ENCODE measurements around the gene MORF4L1. TPM values are rescaled to one million over a fixed set of nuclear protein-coding genes. Genes with fewer than 3 reads are reported as not detected.
"Not testable (repeated sequence)": the region's sequence is repeated elsewhere in the genome, so short reads cannot be mapped to it uniquely, and the experiment has no call there.

Gene MORF4L1
- total RNA-seq, 4 donors from 2014 or later, result 118 to 178 (median 141) TPM

DNA sequence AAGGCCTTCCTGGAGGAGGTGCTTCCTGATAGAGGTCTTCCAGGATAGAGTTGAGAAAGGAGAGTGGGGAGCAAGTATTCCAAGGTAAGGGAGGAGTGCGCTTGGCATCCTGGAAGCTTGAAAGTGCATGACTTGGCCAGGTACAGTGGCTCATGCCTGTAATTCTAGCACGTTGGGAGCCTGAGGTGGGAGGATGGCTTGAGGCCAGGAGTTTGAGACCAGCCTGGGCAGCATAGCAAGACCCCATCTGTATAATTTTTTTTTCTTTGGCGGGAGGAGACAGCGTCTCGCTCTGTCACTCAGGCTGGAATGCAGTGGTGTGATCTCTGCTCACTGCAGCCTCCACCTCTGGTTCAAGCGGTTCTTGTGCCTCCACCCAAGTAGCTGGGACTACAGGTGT lies 19.2 kb upstream of the MORF4L1 start:
- no peak for DNase-seq (ENCODE audit: low spot score in 2 of 2)
- no peak overlapping the region for H3K4me3 ChIP-seq (ENCODE audit: low read depth, poor library complexity, severe bottlenecking)
- no peak for TF ChIP-seq CTCF (IDR thresholded peaks at IDR 0.05)
- no peak for TF ChIP-seq POLR2A (IDR thresholded peaks at IDR 0.05)
- intact Hi-C loops (cut with DNase I; ENCODE audit: low total_unique reads), result no loop called here
- WGBS, 2 donors, result 91 to 93% methylated on average over 6 of the region's 6 CpGs

DNA sequence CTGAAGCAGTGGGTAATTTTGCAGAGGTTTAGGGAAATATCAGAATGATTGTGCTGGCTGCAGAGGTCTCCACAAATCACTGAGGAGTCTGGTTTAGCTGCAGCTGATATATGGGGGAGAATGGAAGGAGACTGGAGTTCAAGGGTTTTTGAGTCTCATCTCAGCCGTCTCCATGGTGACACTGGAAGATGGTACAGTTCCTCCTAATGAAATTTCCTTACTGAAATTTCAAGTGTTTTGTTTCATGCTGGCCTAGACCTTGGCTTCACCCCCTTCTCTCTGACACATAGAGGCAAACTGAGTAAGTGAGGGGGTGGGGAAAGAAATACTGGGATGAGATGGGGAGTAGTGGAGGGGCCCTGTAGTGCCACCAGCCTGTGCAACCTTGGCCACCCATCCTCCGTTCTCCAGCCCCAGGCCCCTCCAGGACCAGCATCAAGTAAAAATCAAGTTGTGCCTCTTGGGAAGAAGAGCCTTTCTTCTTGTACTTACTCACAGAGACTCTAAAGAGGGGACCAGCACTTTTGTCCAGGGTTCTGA lies 17.8 kb upstream of the MORF4L1 start:
- DNase-seq (ENCODE audit: low spot score in 2 of 2), result peak in 1 of 2 donors; percentile 28
- no peak overlapping the region for H3K4me3 ChIP-seq (ENCODE audit: low read depth, poor library complexity, severe bottlenecking)
- TF ChIP-seq CTCF (IDR thresholded peaks at IDR 0.05), result no peak
- TF ChIP-seq POLR2A (IDR thresholded peaks at IDR 0.05), result no peak
- WGBS, 2 donors, result 96 to 98% methylated on average over 2 of the region's 2 CpGs
- intact Hi-C loops (cut with DNase I; ENCODE audit: low total_unique reads), result no loop called here

DNA sequence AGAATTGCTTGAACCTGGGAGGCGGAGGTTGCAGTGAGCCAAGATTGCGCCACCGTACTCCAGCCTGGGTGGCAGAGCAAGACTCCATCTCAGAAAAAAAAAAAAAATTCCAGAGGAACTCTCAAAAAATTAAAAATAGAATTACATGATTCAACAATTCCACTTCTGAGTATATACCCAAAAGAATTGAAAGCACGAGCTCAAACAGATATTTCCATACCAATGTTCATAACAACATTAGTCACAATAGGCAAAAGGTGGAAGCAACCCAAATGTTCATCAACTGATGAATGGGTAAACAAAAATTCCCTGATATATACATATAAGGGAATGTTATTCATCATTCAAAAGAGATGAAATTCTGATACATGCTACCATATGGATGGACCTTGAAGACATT lies 16.9 kb upstream of the MORF4L1 start:
- TF ChIP-seq CTCF (IDR thresholded peaks at IDR 0.05) (no peak), POLR2A (IDR thresholded peaks at IDR 0.05) (no peak)
- intact Hi-C loops (cut with DNase I; ENCODE audit: low total_unique reads), result no loop called here
- no peak overlapping the region for H3K4me3 ChIP-seq (ENCODE audit: low read depth, poor library complexity, severe bottlenecking)
- DNase-seq (ENCODE audit: low spot score in 2 of 2), result no peak
- WGBS, 2 donors, result 39 to 45% methylated on average over 4 of the region's 4 CpGs

DNA sequence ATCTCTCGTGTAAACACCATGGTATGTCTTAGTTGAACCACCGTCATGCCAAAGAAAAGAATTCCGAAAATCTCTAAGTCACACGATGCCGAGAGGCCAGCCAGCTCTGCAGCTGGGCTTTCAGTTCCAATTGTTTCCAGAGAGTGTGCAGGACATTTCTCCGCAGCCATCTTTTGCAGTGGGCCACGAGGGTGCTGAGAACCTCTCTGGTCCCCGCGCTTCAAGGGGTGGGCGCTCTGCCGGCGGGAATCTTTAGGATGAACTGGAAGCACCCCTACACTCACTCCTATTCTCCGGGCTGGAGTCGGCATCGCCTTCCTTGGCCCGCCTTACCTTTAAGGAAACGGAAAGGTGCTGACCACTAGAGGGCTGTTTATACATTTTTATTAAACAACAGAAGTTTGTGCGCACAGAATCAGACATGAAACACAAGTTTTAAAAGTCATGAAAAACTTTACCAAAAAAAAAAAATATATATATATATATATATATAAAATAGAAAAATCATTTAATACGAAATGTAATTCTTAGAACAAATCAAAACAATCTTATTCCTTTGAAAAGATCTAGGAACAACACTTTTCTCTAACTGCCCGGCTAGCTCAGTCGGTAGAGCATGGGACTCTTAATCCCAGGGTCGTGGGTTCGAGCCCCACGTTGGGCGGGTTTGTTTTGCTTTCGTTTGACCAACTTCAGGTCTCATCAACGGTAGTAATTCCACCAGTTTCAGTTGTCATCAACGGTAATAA lies 12.5 kb upstream of the MORF4L1 start:
- peak; percentile 54 to 91 for DNase-seq (ENCODE audit: low spot score in 2 of 2)
- H3K4me3 ChIP-seq (ENCODE audit: low read depth, poor library complexity, severe bottlenecking), result no peak overlapping the region
- WGBS, 2 donors, result 0 to 1% methylated on average over 28 of the region's 28 CpGs
- no peak for TF ChIP-seq POLR2A (IDR thresholded peaks at IDR 0.05)
- no peak for TF ChIP-seq CTCF (IDR thresholded peaks at IDR 0.05)
- intact Hi-C loops (cut with DNase I; ENCODE audit: low total_unique reads), result no loop called here

DNA sequence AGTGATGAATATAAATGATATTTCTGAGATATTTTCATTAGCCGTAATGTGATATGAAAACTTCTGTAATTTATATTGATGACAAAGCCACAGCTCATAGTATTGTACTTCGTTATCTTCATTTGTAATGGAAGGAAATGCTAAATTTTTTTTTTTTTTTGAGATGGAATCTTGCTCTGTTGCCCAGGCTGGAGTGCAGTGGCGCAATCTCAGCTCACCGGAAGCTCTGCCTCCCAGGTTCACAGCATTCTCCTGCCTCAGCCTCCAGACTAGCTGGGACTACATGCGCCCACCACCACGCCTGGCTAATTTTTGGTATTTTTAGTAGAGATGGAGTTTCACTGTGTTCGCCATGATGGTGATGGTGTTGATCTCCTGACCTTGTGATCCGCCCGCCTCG lies 7.1 kb upstream of the MORF4L1 start:
- H3K4me3 ChIP-seq (ENCODE audit: low read depth, poor library complexity, severe bottlenecking); intact Hi-C loops (cut with DNase I; ENCODE audit: low total_unique reads): not testable (repeated sequence)
- WGBS, 2 donors, result 95 to 96% methylated on average over 10 of the region's 10 CpGs
- DNase-seq (ENCODE audit: low spot score in 2 of 2), result peak in 1 of 2 donors; percentile 4

- H3K4me3 ChIP-seq (ENCODE audit: low read depth, poor library complexity, severe bottlenecking); intact Hi-C loops (cut with DNase I; ENCODE audit: low total_unique reads): not testable (repeated sequence)
- 70 to 76% methylated on average over 8 of the region's 8 CpGs for WGBS, 2 donors
- DNase-seq (ENCODE audit: low spot score in 2 of 2), result peak in 1 of 2 donors; percentile 13
These were observed 6.7 kb upstream of the MORF4L1 start for GRCh38 chr15:78866031-78866430.

- TF ChIP-seq POLR2A (IDR thresholded peaks at IDR 0.05), result no peak
- no peak for TF ChIP-seq CTCF (IDR thresholded peaks at IDR 0.05)
- H3K4me3 ChIP-seq (ENCODE audit: low read depth, poor library complexity, severe bottlenecking), result no peak overlapping the region
- no peak for DNase-seq (ENCODE audit: low spot score in 2 of 2)
- 55 to 58% methylated on average over 4 of the region's 4 CpGs for WGBS, 2 donors
- intact Hi-C loops (cut with DNase I; ENCODE audit: low total_unique reads), result no loop called here
These were observed 5.9 kb upstream of the MORF4L1 start for GRCh38 chr15:78866803-78867202.
